SKM-1 (cell line): Measurements from ENCODE around the gene ADGRA1.
"Not testable (repeated sequence)": the region's sequence is repeated elsewhere in the genome, so short reads cannot be mapped to it uniquely, and the experiment has no call there.

Experiments used
- DNase-seq: peaks from one replicate; lab custom pipeline; 2025; ENCODE audit not compliant: unreplicated experiment; lab: John Stamatoyannopoulos, UW

Gene ADGRA1

DNA sequence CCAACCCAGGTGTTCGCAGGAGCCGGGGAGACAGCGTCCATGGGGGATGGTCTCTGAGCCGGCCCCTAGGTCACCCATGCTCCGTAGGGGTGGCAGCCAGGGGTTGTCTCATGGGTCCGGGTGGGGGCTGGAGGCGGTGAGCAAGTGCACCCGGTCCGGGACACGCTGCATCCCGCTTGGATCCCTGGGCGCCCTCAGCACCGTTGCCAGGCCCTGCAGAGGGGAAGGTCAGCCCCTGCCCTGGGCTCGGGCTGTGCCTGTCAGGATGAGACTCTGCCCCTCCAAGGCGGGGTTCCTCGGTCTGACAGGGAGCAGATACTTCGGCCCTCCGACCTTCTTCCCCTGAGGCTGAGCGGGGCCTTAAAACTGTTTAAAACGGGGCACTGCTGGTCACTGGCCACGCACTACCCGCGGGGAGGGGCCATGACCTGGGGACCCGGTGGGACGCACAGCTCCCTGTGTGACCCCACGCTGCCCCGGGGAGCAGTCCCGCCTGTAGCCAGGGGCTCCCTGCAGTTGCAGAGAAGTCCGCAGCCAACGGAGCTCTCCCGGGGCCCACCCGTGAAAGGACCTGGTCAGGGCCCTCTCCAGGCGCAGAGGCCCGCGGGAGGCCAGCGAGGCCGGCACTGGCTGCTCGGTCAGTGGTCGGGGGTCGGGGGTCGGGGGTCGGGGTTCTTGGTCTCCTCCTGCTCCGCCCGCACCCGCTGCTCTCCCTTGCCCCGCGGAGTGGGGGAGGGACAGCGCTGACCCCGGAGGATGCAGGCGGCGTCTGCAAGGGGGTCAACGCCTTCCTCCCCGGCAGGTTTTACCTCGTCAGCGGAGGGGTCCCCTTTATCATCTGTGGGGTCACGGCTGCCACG lies 38.9 kb downstream of the ADGRA1 start:
- DNase-seq, result no peak

DNA sequence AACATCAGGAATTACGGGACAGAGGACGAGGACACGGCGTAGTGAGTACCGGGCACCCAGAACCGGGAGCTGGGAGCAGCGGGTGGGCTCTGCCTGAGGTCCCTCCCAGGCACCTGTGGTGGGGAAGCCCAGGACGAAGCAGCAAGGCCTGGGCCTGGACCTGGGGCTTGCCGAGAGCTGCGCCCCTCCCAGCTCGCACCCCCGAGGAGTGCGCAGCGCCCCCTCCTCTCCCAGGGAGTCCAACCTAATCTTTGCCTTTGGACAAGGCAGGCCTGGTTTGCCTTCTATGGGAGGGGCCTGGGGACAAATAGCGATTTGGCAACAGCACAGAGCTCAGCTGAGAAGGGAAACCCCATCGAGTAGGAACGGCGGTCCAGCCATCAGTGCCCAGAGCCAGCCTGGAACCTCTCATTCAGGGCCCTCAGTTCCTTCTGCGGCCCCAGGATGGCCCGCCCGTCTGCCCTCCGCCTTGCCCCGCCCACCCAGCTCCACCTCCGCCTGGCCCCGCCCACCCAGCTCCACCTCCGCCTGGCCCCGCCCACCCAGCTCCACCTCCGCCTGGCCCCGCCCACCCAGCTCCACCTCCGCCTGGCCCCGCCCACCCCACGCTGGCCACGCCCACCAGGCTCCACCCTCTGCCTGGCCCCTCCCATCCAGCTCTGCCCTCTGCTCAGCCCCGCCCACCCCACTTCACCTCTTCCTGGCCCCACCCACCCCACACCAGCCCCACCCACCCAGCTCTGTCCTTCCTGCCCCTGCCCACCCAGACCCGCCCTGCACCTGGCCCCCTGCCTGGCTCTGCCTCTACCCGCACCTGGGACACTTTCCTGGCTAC lies 39.8 kb downstream of the ADGRA1 start:
- no peak for DNase-seq

DNA sequence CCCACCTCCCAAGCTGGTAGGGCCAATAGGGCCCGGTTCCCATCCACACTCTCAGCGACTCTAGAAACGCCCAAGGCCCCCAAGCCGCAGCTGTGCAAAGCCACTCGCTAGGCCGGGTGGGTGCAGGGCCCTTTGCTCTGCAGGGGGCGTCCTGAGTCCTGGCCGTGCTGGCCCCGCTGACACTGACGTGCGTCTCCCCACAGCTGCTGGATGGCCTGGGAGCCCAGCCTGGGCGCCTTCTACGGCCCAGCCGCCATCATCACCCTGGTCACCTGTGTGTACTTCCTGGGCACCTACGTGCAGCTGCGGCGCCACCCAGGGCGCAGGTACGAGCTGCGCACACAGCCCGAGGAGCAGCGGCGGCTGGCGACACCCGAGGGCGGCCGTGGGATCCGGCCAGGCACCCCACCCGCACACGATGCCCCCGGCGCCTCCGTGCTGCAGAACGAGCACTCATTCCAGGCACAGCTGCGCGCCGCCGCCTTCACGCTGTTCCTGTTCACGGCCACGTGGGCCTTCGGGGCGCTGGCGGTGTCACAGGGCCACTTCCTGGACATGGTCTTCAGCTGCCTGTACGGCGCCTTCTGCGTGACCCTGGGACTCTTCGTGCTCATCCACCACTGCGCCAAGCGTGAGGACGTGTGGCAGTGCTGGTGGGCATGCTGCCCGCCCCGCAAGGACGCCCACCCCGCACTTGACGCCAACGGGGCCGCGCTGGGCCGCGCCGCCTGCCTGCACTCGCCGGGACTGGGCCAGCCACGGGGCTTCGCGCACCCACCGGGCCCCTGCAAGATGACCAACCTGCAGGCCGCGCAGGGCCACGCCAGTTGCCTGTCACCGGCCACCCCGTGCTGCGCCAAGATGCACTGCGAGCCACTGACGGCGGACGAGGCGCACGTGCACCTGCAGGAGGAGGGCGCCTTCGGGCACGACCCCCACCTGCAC lies 40.7 kb downstream of the ADGRA1 start:
- DNase-seq, result no peak

DNA sequence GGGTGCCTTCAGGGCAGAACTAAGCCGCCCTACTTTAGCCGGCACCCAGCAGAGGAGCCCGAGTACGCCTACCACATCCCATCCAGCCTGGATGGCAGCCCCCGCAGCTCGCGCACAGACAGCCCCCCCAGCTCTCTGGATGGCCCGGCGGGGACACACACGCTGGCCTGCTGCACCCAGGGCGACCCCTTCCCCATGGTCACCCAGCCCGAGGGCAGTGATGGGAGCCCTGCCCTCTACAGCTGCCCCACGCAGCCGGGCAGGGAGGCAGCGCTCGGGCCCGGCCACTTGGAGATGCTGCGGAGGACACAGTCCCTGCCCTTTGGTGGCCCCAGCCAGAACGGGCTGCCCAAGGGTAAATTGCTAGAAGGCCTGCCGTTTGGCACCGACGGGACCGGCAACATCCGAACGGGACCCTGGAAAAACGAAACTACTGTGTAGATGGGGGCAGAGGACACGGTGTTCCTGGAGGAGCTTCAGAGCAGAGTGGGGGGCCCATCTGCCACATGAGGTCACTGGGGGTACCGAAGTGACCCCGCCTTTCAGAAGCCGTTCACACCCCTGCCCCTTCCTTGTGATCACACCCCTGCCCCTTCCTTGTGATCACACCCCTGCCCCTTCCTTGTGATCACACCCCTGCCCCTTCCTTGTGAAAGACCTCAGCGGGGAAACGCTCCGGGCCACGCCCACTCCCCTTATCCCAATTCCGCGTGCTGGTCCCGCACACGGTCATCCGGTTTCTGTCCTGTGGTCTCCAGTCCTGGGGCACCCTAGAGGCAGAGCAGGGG lies 41.5 kb downstream of the ADGRA1 start:
- no peak for DNase-seq

DNA sequence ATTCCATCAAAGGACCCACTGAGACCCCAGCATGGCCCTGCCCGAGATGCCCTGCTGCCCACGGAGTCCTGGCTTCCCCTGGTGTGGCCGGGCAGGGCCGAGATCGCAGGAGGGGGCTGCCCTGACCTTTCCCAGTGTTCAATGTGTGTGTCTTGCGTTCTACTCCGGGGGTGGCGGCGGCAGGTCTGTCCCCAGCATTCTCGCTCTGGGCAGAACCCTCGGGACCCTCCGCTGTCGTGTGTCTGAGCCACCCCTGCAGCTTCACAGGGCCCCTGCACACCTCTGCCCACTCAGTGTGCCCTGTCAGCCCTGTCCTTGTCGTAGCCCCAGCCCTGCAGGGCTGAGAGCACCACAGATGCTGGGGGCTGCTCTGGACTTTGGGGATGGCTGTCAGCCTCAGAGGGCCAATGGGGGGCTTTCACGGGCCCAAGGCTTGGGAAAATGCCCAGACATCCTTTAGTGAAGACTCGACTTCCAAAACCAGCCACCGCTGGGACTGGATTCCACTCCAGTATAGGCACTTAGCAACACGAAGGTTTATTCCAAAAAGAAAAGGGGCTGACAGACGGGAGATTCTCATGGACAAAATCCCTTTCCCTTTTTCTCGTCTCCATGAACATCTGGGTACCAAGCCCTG lies 42.3 kb downstream of the ADGRA1 start:
- DNase-seq, result no peak

DNA sequence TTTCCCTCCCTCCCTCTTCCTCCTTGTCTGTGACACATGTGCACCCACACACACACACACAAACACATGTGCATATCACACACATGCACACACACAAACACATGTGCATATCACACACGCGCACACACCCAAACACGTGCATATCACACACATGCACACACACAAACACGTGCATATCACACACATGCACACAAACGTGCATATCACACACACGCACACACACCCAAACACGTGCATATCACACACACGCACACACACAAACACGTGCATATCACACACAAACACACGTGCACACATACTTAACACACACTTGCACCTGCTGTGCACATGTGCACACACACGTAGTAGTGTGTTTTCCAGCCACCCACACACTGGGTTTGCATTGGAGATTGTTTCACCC lies 42.9 kb downstream of the ADGRA1 start:
- DNase-seq, result no peak

DNA sequence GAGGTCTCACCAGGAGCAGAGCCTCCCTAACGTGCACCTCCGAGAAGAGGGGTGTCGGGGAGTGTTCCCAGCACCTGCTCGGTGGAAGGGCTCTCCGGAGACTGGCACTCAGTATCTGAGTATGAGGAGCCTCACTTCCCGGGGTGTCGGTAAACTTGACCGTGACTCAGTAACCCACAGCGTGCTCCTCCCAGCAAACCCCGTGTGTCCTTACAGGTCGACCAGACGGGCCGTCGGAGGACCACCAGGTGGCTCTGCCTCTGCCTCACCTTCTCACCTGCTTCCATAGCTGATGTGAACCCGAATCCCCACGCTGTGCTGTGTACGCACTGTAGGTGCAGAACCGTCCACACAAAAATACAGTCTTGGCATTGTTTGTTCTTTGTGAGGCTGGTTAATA lies 43.3 kb downstream of the ADGRA1 start:
- no peak for DNase-seq

DNA sequence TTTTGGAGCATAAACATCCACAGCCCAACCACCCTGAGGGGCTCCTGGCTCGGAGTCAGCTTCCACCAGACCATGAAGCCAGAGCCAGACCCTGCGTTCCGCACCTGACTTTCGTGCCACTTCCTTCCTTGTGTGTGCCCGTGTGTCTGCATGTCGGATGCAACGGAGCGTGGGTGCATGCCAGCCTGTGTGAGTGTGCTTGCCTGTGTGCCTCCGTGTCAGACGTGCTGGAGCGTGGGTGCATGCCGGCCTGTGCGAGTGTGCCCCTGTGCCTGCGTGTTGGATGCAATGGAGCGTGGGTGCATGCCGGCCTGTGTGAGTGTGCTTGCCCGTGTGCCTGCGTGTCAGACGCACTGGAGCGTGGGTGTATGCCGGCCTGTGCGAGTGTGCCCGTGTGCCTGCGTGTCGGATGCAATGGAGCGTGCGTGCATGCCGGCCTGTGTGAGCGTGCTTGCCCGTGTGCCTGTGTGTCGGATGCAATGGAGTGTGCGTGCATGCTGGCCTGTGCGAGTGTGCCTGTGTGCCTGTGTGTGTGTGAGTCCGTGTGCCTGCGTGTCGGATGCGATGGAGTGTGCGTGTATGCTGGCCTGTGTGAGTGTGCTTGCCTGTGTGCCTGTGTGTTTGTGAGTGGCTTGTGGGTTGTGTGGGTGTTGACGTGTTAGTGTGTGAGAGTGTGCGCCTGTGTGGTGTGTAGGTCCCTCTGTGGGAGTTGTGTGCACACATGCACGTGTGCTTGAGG lies 44.2 kb downstream of the ADGRA1 start:
- DNase-seq, result no peak

DNA sequence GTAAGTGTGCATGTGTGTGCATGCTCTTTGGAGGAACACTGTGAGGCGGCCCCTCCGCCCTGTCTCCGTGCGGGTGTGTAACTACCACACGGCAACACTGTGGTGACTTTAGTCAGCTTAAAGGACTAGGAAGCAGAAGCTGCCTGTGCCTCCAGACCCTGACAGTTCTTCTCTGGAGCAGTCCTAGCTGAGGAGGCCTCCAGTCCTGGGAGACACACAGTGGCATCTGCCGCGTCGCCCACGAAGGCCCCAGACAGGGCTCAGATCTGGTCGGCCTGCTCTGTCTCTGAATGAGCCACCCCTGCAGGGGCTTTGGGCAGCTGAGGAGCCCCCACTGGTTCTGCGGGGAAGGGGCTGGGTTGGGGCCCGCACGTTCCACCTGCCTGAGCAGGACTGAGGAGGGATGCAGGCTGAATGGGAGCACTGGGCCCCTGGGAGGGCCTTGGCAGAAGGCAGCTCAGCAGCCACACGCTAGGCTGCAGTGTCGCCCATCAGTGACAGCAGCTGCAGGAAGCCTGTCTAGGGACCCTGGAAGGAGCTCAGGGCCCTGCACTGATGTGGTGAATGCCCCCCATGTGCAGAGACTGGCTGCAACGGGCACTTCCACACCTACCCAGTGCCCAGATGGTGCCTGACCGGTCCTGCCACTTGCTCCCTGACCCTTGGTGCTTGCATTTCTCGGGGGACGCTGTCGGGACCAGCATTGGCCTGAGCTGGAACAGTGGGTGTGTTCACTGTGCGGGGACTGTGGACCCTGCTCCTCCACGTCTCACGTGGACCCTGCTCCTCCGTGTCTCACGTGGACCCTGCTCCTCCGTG lies 45.0 kb downstream of the ADGRA1 start:
- no peak for DNase-seq

DNA sequence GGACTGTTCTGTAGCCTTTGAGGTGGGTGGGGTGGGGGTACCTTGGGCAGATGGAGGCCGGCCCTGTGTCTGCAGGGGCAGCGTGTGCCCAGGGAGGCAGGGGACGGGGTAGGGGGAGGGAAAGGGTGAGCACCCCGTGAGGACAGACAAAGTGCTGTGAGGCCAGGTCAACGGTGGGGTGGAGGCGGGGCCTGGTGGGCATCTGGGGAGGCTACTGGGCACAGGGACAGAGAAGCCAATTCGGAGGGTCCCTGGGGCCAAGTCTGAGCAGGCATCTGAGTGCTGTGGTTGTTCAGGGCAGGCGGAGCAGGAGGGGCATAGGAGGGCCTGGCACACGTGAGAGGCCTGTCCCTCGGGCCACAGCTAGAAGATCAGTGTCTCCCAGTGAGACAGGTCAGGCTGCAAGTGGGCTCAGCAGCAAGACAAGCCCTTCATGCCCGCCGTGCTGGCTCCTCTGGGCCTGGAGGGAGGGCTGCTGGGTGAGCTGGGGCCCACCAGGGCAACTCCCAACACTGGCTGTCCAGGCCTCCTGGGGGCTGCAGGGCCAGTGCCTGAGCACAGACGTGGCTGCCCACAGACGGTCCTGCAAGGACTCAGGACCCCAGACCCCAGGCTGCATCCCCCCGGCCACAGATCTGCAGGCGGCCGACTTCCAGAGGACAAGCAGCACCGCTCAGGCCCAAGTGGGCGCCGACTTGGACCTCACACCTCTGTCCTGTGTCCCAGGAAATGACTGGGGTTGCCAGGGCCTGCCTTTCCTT lies 45.9 kb downstream of the ADGRA1 start:
- no peak for DNase-seq

DNA sequence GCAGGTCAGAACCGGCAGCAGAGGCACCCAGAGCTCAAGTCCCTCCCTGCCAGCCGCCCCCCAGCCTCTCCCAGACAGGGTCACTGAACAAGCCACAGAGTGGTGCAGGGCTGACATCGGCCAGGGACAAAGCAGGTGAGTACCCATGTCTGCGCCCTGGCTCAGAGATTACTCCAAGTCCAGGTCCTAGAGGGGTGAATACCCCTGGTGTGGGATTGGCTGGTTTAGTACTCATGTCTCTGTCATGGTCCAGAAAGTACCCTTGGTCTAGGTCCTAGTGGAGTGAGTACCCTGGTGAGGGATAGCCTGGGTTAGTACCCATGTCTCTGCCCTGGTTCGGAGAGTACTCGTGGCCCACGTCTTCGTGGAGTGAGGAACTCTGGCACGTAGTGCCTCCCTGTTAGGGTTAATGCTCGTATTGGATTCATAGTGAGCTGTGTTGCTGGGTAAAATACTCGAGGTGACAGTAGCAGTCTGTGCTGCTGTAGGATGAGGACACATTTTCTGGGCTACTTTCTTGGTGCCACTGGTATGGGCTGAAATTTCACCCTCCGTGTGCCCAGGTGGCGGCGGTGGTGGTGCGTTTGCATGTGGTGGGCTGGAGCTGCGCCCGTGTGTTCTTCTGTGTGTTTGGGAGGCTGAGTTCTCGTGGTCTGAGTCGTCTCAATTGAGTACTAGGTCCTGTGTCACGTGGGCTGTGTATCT lies 46.8 kb downstream of the ADGRA1 start:
- no peak for DNase-seq

DNA sequence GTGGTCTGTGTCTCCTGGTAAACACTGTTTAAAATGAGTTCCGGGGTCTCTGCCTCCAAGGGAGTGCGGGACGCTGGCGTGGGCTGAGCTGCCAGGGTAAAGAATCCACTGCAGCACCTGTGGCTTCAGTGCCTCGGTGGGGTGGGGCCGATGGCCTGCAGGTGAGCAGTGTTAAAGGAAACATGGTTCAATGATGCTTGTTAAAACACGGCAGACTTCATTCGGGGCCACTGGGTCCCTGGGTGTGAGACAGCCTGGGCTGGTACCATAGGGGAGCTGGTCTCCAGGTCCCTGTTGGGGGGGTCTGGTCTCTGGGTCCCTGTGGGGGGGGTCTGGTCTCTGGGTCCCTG lies 47.4 kb downstream of the ADGRA1 start:
- DNase-seq, result no peak

DNA sequence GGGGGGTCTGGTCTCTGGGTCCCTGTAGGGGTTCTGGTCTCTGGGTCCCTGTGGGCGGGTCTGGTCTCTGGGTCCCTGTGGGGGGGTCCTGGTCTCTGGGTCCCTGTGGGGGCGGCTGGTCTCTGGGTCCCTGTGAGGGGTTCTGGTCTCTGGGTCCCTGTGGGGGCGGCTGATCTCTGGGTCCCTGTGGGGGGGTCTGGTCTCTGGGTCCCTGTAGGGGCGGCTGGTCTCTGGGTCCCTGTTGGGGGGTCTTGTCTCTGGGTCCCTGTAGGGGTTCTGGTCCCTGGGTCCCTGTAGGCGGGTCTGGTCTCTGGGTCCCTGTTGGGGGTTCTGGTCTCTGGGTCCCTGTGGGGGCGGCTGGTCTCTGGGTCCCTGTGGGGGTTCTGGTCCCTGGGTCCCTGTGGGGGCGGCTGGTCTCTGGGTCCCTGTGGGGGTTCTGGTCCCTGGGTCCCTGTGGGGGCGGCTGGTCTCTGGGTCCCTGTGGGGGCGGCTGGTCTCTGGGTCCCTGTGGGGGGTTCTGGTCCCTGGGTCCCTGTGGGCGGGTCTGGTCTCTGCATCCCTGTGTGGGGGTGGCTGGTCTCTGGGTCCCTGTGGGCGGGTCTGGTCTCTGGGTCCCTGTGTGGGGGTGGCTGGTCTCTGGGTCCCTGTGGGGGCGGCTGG lies 49.9 kb downstream of the ADGRA1 start:
- not testable (repeated sequence) for DNase-seq

DNA sequence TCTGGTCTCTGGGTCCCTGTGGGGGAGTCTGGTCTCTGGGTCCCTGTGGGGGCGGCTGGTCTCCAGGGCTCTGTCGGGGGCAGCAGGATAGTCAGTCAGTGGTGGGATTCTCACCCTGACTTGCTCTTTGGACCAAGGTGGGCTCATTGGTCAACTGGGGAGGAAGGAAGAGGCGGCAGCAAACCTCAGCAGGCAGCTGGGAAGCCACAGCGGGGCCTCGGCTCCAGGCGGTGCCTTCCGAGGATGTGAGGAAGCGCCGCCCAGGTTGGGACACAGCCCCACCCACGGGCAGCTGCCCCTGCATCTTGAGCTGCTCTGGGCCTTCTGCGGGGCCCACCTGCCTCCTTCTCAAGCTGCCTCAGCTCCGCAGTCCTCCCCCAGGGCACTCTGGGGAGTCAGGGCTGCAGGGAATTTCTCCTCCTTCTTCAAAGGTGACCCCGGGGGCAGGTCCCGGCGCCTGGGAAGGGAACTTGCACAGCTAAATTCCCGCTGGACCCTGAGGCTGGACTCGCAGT lies 51.9 kb downstream of the ADGRA1 start:
- no peak for DNase-seq

DNA sequence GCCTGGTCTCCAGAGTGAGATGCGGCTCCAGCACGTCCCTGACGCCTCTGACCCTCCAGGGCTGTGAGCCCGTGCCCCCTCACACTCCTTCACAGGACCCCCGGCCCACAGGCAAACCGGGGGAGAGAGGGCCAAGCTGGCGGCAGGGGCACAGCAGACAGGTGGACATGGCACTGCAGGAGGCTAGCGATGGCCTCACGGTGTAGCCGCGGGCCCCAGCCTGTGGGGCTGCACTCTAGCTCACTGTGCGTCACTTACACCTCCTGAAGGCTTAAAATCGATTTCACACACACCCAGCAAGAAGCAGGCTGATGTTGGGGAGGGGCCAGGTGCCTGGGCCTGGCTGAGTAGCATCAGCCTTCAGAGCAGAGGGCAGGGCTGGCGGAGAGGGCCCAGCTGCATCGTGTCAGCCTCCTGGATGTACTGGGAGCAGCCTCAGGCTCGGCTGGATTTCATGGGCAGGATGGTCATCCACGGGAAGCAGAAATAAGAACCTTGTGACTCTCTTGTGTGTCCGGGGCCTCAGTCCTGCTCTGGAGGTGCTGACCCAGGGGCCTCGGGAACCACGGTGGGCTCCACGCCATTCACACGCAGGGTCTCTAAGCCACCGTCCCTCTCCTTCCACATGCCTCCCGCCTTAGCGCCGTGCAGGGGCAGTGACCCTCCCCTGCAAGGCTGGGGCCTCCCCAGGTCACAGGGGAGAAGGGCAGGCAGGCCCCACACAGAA lies 52.9 kb downstream of the ADGRA1 start:
- no peak for DNase-seq
